HEK293T (cell line): ENCODE measurements around the gene OLFM1.
"Not testable (repeated sequence)": the region's sequence is repeated elsewhere in the genome, so short reads cannot be mapped to it uniquely, and the experiment has no call there.

ENCODE experiments used
- CTCF ChIA-PET: fragments of 350-600 bp; formaldehyde crosslinking; extraction: SDS; loops from one replicate; lab custom pipeline; 2021; ENCODE audit warnings: antibody characterized with exemption, inconsistent platforms; lab: Yijun Ruan, JAX
- POLR2A ChIA-PET: fragments of 350-600 bp; formaldehyde crosslinking; extraction: SDS; loops from one replicate; lab custom pipeline; 2020; ENCODE audit warnings: antibody characterized with exemption, inconsistent platforms; lab: Yijun Ruan, JAX
- DNase-seq: peaks from one replicate; pipeline ENCODE4 v3.0.0; 2012; ENCODE audit warnings: mixed read lengths; ENCODE audit errors: extremely low spot score
- ARNT ChIP-seq: fragments of 450-650 bp; IDR thresholded peaks from 2 replicates; pipeline ENCODE4 v1.6.1; 2017; ENCODE audit warnings: mild to moderate bottlenecking
- BHLHE40 ChIP-seq: fragments of 450-650 bp; IDR thresholded peaks from 2 replicates; pipeline ENCODE4 v1.6.1; 2016; ENCODE audit warnings: mild to moderate bottlenecking, moderate library complexity, borderline replicate concordance
- CTBP1 ChIP-seq: fragments of 450-650 bp; IDR thresholded peaks from 2 replicates; pipeline ENCODE4 v1.6.1; 2016; ENCODE audit warnings: borderline replicate concordance
- ELF4 ChIP-seq: fragments of 450-650 bp; IDR thresholded peaks from 2 replicates; pipeline ENCODE4 v1.6.1; 2017; ENCODE audit warnings: antibody characterized with exemption
- FOXA1 ChIP-seq: fragments of 450-650 bp; IDR thresholded peaks from 2 replicates; pipeline ENCODE4 v1.6.1; 2016; ENCODE audit warnings: mild to moderate bottlenecking
- FOXK2 ChIP-seq: fragments of 450-650 bp; IDR thresholded peaks from 2 replicates; pipeline ENCODE4 v1.6.1; 2016; ENCODE audit warnings: mild to moderate bottlenecking
- FOXM1 ChIP-seq: fragments of 450-650 bp; IDR thresholded peaks from 2 replicates; pipeline ENCODE4 v1.6.1; 2017; ENCODE audit warnings: mild to moderate bottlenecking, borderline replicate concordance
- HDGF ChIP-seq: fragments of 450-650 bp; IDR thresholded peaks from 2 replicates; pipeline ENCODE4 v1.6.1; 2017; ENCODE audit warnings: antibody characterized with exemption, borderline replicate concordance
- L3MBTL2 ChIP-seq: fragments of 450-650 bp; conservative IDR thresholded peaks from 2 replicates; pipeline ENCODE4 v1.6.1; 2016; ENCODE audit warnings: mild to moderate bottlenecking
- LEF1 ChIP-seq: fragments of 450-650 bp; IDR thresholded peaks from 2 replicates; pipeline ENCODE4 v1.6.1; 2017; ENCODE audit warnings: mild to moderate bottlenecking, borderline replicate concordance
- NFRKB ChIP-seq: fragments of 450-650 bp; IDR thresholded peaks from 2 replicates; pipeline ENCODE4 v1.6.1; 2016; ENCODE audit warnings: mild to moderate bottlenecking, moderate library complexity
- PKNOX1 ChIP-seq: fragments of 450-650 bp; IDR thresholded peaks from 2 replicates; pipeline ENCODE4 v1.6.1; 2016
- SP1 ChIP-seq: fragments of 450-650 bp; IDR thresholded peaks from 2 replicates; pipeline ENCODE4 v1.6.1; 2017
- SUZ12 ChIP-seq: fragments of 450-650 bp; IDR thresholded peaks from 2 replicates; pipeline ENCODE4 v1.6.1; 2016; ENCODE audit warnings: mild to moderate bottlenecking
- TARDBP ChIP-seq: fragments of 450-650 bp; IDR thresholded peaks from 2 replicates; pipeline ENCODE4 v1.6.1; 2016
- ZNF384 ChIP-seq: fragments of 450-650 bp; IDR thresholded peaks from 2 replicates; pipeline ENCODE4 v1.6.1; 2016

The OLFM1 gene

DNA sequence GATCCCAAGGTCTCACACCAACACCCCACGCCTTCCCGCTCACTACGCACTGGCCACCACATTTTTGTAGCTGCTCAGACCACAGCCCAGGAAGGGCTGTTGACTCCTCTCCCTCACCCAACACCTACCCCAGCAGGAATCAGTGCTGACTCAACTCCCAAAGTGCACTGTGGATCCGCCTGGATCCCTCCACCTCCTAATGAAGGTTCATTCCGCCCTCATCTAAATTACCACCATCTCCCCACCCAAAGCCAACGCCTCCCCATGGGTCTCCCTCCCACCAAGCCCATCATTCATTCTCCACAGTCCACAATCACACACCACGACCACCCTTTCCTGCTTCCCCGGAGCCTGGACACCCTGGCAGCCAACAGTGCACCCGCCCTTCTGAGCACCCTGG, 57.8 kb downstream of the OLFM1 start:
- ChIA-PET CTCF (no interaction called here), POLR2A (no interaction called here)
- TF ChIP-seq FOXA1 (no peak), ELF4 (no peak), HDGF (no peak), LEF1 (no peak), BHLHE40 (no peak), PKNOX1 (no peak), TARDBP (no peak), FOXK2 (no peak), FOXM1 (no peak), SP1 (no peak), L3MBTL2 (no peak), NFRKB (no peak), CTBP1 (no peak), ZNF384 (no peak), SUZ12 (no peak), ARNT (no peak)
- DNase-seq, result no peak

DNA sequence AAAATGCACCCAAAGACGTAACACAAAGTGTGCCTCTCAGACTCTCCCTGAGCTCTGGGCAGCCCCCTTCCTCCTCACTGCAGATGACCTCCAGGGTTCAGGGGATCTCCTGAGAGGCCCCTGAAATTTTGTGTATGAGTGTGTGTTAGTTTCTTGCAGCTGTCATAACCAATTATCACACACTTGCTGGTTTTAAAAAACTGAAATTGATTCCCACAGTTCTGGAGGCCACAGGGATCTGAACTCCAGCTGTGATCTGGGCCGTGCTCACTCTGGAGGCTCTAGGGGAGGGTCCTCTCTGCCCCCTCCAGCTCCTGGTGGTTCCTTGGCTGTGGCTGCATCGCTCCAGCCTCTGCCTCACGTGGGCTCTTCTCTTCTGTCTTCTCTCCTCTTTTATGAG, 58.8 kb downstream of the OLFM1 start:
- DNase-seq, result no peak
- ChIA-PET POLR2A (no interaction called here), CTCF (no interaction called here)
- TF ChIP-seq TARDBP, result no peak
- no peak for TF ChIP-seq L3MBTL2
- no peak for TF ChIP-seq ZNF384

- ChIA-PET POLR2A (no interaction called here), CTCF (no interaction called here)
- TF ChIP-seq BHLHE40 (no peak), FOXK2 (no peak), CTBP1 (no peak)
- DNase-seq, result no peak
Observed at GRCh38 chr9:135146766-135147473, 59.5 kb downstream of the OLFM1 start.

DNA sequence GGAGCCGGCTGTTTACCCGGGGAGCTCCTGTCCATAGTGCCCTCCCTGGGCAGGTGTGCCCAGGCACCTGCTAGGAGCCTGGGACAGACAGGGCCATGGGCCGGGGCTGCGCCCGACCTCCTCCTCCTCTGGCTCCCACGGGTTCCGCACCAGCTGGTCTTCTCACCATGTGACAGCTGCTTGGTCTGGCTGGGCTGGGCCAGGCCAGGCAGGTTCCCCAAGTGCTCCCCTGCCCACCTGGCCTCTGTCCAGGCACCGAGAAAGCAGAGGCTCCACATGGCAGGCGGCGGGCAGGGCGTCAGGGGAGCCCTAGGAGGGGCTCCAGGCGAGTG, 60.0 kb downstream of the OLFM1 start:
- TF ChIP-seq ZNF384, result no peak
- TF ChIP-seq FOXM1, result no peak
- TF ChIP-seq TARDBP, result no peak
- TF ChIP-seq SUZ12, result no peak
- no peak for TF ChIP-seq LEF1
- no peak for TF ChIP-seq ARNT
- no peak for TF ChIP-seq NFRKB
- no peak for TF ChIP-seq BHLHE40
- TF ChIP-seq FOXK2, result no peak
- no peak for TF ChIP-seq FOXA1
- no peak for TF ChIP-seq L3MBTL2
- no peak for DNase-seq
- ChIA-PET CTCF (no interaction called here), POLR2A (no interaction called here)

DNA sequence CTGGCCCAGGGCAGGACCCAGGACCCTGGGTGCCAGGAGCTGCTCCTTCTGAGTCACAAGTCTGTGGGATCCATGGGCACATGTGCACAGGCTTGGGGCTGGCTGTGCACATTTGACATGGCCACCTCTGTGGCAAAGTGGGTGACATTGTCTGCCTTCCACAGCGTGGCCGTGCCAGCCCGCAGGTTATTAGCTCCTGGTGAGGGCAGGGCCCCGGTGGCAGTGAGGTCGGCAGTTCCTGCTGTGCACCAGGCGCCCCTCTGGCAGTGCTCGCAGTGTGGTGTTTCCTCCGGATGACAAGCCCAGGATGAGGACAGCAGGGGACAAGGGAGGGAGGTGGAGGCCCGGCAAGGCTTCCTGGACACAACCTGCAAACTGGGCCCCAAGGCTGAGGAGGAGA, 60.5 kb downstream of the OLFM1 start:
- TF ChIP-seq LEF1, result no peak
- TF ChIP-seq SUZ12, result no peak
- no peak for TF ChIP-seq NFRKB
- no peak for TF ChIP-seq SP1
- no peak for TF ChIP-seq ELF4
- no peak for TF ChIP-seq FOXA1
- no peak for TF ChIP-seq FOXM1
- TF ChIP-seq FOXK2, result no peak
- TF ChIP-seq BHLHE40, result no peak
- TF ChIP-seq ZNF384, result no peak
- TF ChIP-seq TARDBP, result no peak
- TF ChIP-seq HDGF, result no peak
- TF ChIP-seq L3MBTL2, result no peak
- POLR2A ChIA-PET, result no interaction called here
- CTCF ChIA-PET, result no interaction called here
- DNase-seq, result no peak

- DNase-seq, result no peak
- ChIA-PET CTCF (no interaction called here), POLR2A (no interaction called here)
- TF ChIP-seq HDGF (no peak), FOXM1 (no peak), FOXA1 (no peak), ZNF384 (no peak), BHLHE40 (no peak), SP1 (no peak), LEF1 (no peak), ARNT (no peak), CTBP1 (no peak), L3MBTL2 (no peak), SUZ12 (no peak), NFRKB (no peak)
Observed at GRCh38 chr9:135148386-135148785, 60.9 kb downstream of the OLFM1 start.

DNA sequence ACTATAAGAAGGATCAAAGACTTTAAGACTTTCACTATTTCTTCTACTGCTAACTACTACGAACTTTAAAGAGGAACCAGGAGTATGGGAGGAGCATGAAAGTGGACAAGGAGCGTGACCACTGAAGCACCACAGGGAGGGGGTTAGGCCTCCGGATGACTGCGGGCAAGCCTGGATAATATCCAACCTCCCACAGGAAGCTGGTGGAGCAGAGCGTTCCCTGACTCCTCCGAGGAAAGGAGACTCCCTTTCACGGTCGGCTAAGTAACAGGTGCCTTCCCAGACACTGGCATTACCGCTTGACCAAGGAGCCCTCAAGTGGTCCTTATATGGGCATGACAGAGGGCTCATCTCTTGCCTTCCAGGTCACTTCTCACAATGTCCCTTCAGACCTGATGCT, 62.4 kb downstream of the OLFM1 start:
- DNase-seq, CTCF ChIA-PET, POLR2A ChIA-PET: not testable (repeated sequence)

DNA sequence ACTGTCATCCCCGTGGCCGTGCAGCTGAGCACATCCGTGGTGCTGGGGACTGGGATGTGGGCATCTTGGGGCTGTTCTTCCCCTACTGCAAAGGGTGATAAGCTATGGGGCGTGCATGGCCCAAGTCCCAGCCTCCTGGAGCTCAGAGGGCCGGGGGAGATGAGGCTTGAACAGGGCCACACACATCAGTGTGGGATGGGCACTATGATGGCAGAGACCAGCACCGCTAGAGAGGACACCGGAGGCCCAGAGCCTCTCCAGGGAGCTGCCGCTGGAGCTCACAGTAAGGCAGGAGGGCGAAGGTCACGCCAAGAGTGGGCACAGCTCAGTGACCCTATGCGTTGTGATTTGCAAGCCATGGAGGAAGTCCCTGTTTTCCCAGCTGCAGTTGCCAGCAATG, 63.5 kb downstream of the OLFM1 start:
- CTCF ChIA-PET, result no interaction called here
- POLR2A ChIA-PET, result no interaction called here
- TF ChIP-seq ZNF384 (no peak), ELF4 (no peak), ARNT (no peak), SUZ12 (no peak), PKNOX1 (no peak)
- DNase-seq, result no peak
